Measurements from ENCODE around the gene HOXD10. TPM values are rescaled to one million over a fixed set of nuclear protein-coding genes. Genes with fewer than 3 reads are reported as not detected.

The HOXD10 gene
- total and polyA plus RNA-seq, 2 of the 13 experiments (the other 11 are each of a cell fraction or from before 2014, with no cell fraction given) = not detected

DNA sequence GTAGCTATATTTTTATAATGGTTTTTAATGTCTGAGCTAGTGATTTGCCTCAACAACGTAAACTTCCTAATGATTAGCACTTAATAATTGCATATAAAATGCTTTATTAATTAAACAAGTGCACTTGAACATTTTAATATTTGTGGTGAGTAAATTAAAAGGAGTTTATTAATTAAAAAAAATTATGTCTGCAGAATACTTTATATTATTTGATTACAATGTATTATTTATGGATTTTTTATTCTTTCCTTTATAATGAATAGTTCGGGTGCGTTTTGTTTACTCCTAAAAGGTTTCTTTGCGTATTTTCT, 15.2 kb downstream of the HOXD10 start (continued):
- TF ChIP-seq MIER3 (CRISPR knock-in tag; IDR thresholded peaks at IDR 0.05; ENCODE audit: borderline replicate concordance) = no peak
- TF ChIP-seq SYNCRIP (IDR thresholded peaks at IDR 0.05; ENCODE audit: insufficient read depth, low read depth, low read length) = no peak
- no peak for TF ChIP-seq ZNF761 (CRISPR knock-in tag; conservative IDR thresholded peaks at IDR 0.05)
- TF ChIP-seq TBL1XR1 (IDR thresholded peaks at IDR 0.05; ENCODE audit: borderline replicate concordance, low read length, partially characterized antibody) = no peak
- no peak for TF ChIP-seq ZNF569 (CRISPR knock-in tag; IDR thresholded peaks at IDR 0.05; ENCODE audit: borderline replicate concordance)

DNA sequence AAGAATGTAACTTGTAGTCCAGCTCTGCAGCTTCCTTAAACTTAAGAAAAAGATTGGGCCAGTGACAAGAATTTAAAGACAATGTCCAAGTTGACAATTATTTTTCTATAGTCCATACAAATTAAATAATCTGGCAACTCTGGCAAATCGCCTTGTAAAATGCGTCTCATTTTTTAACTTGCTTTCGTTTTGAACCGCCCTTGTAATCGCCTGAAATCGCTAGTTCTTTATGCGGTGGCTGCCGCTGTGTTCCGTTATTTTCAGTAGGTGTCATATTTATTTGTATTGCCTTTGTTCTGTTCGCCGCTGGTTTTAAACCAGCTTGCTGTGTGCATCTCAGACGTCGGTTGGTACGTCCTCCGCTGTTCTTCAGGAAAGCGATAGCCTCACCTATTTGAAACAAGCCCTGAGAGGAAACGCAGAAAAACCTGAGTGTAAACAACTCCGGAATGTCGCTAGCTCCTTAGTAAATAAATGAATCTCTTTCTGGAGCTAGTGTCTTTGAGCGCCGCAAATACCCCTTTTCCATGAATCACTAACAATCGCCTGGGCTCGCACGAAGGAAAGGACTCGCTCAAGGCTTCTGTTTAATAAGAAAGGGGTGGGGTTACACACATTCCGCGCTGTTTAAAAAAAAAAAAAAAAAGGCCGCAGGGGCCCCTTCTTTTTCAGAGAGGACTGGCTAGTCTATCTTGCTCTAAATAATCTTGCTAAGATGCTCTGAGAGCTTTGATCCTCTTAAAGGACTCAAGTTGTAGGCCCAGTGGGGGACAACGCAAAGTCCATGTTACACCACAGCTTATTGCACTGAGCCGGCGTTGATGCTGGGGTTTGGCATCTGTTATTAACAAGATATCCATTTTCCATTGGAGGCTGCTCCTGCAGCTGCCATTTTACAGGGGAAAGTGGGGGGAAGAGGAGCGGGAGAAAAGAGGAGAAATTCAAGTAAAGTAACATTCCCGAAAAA, 15.9 kb downstream of the HOXD10 start:
- DNase-seq (ENCODE audit: low spot score) (no peak), ATAC-seq (no peak), FAIRE-seq (no peak)
- BruUV-seq (replicated peaks) = no TSS peak
- peak overlapping the region in 1 of 3 experiments; percentile 8; a peak in 1 of 6 replicates for H3K4me3 ChIP-seq (replicated peaks in 1 of 3; ENCODE audit: insufficient read depth in 1 of 3, low read depth in 2 of 3, low read length in 3 of 3)
- H3K9ac ChIP-seq (ENCODE audit: insufficient read depth, low read depth, low read length) = no peak overlapping the region
- TF ChIP-seq MAF1 (CRISPR knock-in tag; IDR thresholded peaks at IDR 0.05; ENCODE audit: borderline replicate concordance) (no peak), SCMH1 (CRISPR knock-in tag; IDR thresholded peaks at IDR 0.05; ENCODE audit: borderline replicate concordance) (0 out of 2 replicates have a peak, but pooled peaks have one; percentile 40), RNF2 (conservative IDR thresholded peaks at IDR 0.05; ENCODE audit: low read depth) (peak; percentile 51; the same call in 1 of the 2 replicates), EZH2 (conservative IDR thresholded peaks at IDR 0.05; ENCODE audit: low read depth, low read length) (peak; percentile 77), GZF1 (CRISPR knock-in tag; IDR thresholded peaks at IDR 0.05) (no peak), TAF1 (CRISPR knock-in tag; IDR thresholded peaks at IDR 0.05) (no peak), CBX2 (IDR thresholded peaks at IDR 0.05; ENCODE audit: low read depth, low read length) (peak; percentile 91), CBX2 (CRISPR knock-in tag; IDR thresholded peaks at IDR 0.05; ENCODE audit: low read depth) (peak; percentile 59), ZNF749 (CRISPR knock-in tag; IDR thresholded peaks at IDR 0.05; ENCODE audit: borderline replicate concordance) (no peak)
- H4K20me1 ChIP-seq (ENCODE audit: insufficient read depth, low read length) = no peaks in the 10 kb centered on the region
- H3K9me3 ChIP-seq (ENCODE audit: low read length) = no peaks in the 10 kb centered on the region
- no peak overlapping the region for H2AFZ ChIP-seq (ENCODE audit: low read length)
- WGBS (ENCODE audit: low lambda C conversion rate) = 30% methylated on average over 33 of the region's 33 CpGs
- no peak overlapping the region for H3K27ac ChIP-seq (ENCODE audit: extremely low read length, insufficient read depth, low read length)
- in situ Hi-C loops (cut with HindIII; ENCODE audit: extremely low pct_ligation_motif_present, low pct_unique_long_range_greater_than_20kb) = no loop called here
- CTCF ChIA-PET (ENCODE audit: low intra/inter-chr PET ratio, low total read pairs) = no interaction called here
- H3K27me3 ChIP-seq (ENCODE audit: control insufficient read depth in 1 of 2, insufficient read depth in 2 of 2, low read length in 2 of 2) = peaks cover 12 to 87% of the 10 kb centered on the region in 2 experiments
- no peaks in the 10 kb centered on the region for H3K36me3 ChIP-seq (replicated peaks in 1 of 2; ENCODE audit: control insufficient read depth in 1 of 2, insufficient read depth in 2 of 2, low read length in 2 of 2)
- H3K4me2 ChIP-seq (ENCODE audit: low read depth, low read length) = peak overlapping the region; percentile 51
- intact Hi-C loops (cut with micrococcal nuclease; ENCODE audit: unreplicated experiment) = no loop called here
- no peaks in the 10 kb centered on the region for H3K4me1 ChIP-seq (ENCODE audit: insufficient read depth, low read length)
- POLR2A ChIA-PET = no interaction called here
- no peaks in the 10 kb centered on the region for H3K79me2 ChIP-seq (ENCODE audit: insufficient read depth, low read length)

Data from HepG2 (cell line).